ENCODE results near the gene H2AZ2.

Gene H2AZ2

DNA sequence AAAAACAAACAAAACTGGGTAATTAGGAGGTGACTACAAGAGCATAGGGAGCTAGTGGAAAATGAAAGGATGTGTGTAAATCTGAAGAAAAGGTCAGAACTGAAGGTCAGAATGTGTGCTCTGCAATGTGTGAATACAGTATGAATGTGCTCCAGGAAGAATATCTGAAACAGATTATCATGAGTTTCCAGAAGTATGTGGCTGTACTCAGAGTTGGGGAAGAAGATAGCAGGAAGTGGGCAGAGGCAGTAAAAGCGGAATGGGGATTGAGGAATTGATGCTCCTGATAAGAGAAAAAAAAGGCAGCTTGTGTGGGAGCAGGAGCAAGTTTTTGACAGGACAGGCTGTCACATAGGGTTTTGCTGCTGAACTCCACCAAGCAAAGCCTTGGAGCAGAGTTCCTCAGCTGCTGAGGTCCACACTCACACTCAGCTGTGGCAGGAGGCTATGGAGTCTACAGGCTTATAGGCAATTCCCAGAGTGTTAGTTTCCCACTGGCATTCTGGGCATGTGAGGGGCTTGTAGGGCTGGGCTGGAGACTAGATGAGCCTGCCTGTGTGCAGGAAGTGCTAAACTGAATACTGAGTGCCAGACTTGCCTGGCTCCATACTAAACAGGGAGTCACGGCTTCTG, 22.9 kb downstream of the H2AZ2 start:
- TF ChIP-seq, protein P1, sequence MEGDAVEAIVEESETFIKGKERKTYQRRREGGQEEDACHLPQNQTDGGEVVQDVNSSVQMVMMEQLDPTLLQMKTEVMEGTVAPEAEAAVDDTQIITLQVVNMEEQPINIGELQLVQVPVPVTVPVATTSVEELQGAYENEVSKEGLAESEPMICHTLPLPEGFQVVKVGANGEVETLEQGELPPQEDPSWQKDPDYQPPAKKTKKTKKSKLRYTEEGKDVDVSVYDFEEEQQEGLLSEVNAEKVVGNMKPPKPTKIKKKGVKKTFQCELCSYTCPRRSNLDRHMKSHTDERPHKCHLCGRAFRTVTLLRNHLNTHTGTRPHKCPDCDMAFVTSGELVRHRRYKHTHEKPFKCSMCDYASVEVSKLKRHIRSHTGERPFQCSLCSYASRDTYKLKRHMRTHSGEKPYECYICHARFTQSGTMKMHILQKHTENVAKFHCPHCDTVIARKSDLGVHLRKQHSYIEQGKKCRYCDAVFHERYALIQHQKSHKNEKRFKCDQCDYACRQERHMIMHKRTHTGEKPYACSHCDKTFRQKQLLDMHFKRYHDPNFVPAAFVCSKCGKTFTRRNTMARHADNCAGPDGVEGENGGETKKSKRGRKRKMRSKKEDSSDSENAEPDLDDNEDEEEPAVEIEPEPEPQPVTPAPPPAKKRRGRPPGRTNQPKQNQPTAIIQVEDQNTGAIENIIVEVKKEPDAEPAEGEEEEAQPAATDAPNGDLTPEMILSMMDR (IDR thresholded peaks at IDR 0.05; ENCODE audit: insufficient read depth, missing control alignments), result no peak
- DNase-seq (ENCODE audit: insufficient read length, low spot score) (no peak), FAIRE-seq (no peak)

DNA sequence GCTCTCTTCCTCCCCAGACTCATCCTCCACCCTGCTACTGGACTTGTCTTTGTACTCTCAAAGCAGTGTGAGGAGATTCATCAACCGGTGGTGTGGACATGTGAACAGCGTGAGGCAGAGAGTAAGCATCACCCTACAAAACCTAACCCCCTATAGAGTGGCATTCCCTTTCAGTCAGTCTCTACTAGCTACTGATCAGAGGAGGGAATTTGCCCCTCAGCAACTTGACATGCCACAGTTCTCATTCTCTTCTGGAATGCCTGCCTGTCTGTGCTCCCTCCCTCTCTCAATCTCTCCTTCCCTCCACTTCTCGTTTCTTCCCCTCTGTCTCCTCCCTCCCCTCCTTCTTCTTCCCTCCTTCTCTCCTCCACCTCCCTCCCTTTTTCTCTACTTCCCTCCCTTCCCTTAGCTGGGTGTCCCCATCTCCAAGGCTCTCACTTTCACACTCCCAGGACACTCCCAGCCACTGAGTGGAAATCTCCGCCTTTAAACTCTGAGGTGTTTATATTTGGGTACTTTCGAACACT, 24.6 kb downstream of the H2AZ2 start:
- TF ChIP-seq, protein P1 (IDR thresholded peaks at IDR 0.05; ENCODE audit: insufficient read depth, missing control alignments), result no peak
- FAIRE-seq, result no peak
- DNase-seq (ENCODE audit: insufficient read length, low spot score), result no peak

DNA sequence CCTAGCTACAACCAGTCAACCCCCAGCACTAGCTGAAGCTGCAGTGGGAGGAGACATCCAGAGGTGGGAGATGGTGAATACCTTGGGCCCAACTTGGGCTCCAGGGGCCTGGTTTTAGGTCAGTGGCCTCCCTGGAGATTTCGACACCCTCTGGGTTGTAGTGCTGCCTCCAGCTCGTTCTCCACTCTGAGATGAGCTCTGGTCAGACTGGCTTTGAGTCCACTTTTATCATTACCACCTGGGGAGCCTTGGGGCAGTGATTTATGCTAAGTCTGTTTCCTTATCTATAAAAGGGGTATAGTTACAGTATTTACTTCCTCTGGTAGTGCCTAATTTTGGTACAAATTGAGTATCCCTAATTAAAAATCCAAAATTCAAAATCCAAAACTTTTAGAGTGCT, 28.6 kb downstream of the H2AZ2 start:
- DNase-seq (ENCODE audit: insufficient read length, low spot score) (no peak), FAIRE-seq (no peak)
- TF ChIP-seq, protein P1 (IDR thresholded peaks at IDR 0.05; ENCODE audit: insufficient read depth, missing control alignments), result no peak

DNA sequence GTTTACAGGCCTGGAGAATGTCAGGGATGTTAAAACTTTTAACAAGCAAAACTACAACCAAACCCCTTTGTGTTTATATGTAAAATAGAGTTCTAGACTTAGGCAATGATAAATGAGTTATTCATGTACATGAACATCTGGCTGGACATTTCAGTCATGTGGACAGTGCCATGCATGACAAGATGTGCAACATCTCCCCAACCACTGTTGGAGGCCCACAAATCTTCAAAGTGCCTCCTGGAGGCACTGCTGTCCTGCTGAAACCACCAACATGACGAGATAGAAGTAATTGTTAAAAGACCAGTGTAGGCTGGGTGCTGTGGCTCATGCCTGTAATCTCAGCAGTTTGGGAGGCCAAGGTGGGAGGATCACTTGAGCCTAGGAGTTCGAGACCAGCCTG, 33.0 kb downstream of the H2AZ2 start:
- DNase-seq (ENCODE audit: insufficient read length, low spot score) (no peak), FAIRE-seq (no peak)
- TF ChIP-seq, protein P1 (IDR thresholded peaks at IDR 0.05; ENCODE audit: insufficient read depth, missing control alignments), result peak; percentile 8

DNA sequence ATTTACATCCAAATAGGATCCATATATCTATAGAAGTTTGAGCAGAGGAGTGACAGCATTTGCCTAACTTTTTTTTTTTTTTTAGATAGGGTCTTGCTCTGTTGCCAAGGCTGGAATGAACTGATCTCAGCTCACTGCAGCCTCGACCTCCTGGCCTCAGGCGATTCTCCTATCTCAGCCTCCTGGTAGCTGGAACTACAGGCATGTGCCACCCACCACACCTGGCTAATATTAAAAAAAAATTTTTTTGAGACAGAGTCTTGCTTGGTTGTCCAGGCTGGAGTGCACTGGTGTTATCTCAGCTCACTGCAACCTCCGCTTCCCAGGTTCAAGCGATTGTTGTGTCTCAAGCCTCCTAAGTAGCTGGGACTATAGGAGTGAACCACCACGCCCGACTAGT, 36.3 kb downstream of the H2AZ2 start:
- FAIRE-seq (no peak), DNase-seq (ENCODE audit: insufficient read length, low spot score) (no peak)
- TF ChIP-seq, protein P1 (IDR thresholded peaks at IDR 0.05; ENCODE audit: insufficient read depth, missing control alignments), result no peak

DNA sequence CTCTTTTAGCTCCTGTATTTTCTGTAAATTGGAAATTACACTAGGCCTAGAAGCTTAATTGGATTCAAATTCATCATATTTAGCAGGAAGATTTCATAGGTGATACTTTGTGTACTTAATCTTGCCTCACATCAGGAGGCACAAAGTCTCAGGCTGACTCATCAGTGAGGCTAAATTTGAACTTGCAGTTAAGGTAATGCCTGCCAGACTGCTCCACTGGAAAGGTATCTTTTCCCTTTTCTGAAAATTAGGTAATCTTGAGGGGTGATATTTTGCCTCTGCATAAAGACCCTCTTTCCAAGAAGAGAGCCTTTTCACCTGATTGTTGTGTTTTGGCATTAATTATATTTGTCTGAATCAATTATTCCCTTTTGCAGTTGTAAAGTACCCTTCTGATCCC, 36.8 kb downstream of the H2AZ2 start:
- DNase-seq (ENCODE audit: insufficient read length, low spot score) (no peak), FAIRE-seq (no peak)
- TF ChIP-seq, protein P1 (IDR thresholded peaks at IDR 0.05; ENCODE audit: insufficient read depth, missing control alignments), result no peak

DNA sequence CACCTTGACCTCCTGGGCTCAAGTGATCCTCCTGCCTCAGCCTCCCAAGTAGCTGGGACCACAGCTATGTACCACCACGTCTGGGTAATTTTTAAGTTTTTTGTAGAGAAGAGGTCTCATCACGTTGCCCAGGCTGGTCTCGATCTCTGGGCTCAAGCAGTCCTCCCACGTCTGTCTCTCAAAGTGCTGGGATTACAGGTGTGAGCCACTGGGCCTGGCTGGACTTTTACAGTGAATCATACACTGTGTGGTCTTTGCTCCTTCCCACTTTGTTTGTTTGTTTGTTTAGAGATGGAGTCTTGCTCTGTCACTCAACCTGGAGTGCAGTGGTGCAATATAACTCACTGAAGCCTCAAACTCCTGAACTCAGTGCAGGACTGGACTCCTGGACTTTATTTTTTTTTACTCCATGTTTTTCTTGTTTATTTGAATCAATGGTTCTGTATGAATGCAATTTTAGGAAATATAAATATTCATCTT, 38.9 kb downstream of the H2AZ2 start:
- DNase-seq (ENCODE audit: insufficient read length, low spot score) (no peak), FAIRE-seq (no peak)
- TF ChIP-seq, protein P1 (IDR thresholded peaks at IDR 0.05; ENCODE audit: insufficient read depth, missing control alignments), result no peak

Measured in D721Med (cell line).